Umbilical cord (tissue), 2 donors: Measurements from ENCODE around the gene MAPK11. TPM values are rescaled to one million over a fixed set of nuclear protein-coding genes. Genes with fewer than 3 reads are reported as not detected.

Experiments used
- DNase-seq: peaks from one replicate; pipeline ENCODE4 v3.0.0-alpha.2; 2015; ENCODE audit warnings: low spot score
- total RNA-seq: library from RNA; depleted of rRNA; stranded (reverse); fragments of >200 nt; gene quantifications from one replicate; pipeline ENCODE4 v1.2.3, GENCODE V29; 2014; ENCODE audit warnings: low replicate concordance; ENCODE audit not compliant: insufficient read depth

The MAPK11 gene
- total RNA-seq, 1 donor from 2014 or later = 4.3 TPM

- no peak for DNase-seq
These were observed 26.7 kb upstream of the MAPK11 start for GRCh38 chr22:50296658-50297490.

DNA sequence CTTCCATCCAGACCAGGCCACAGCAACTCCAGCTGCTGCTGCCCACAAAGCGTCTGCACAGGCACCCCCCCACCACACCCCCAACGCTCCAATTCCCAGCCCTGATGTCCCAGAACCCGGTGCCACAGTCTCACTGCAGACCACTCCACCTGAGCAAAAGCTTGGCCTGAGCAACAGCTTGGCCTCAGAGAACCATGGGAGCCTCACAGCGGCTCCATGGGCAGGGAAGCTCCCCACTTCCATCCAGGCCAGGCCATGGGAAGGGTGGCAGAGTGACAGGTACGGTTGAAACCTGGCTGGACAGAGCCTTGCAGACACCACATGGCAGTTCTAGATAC lies 24.1 kb upstream of the MAPK11 start:
- DNase-seq = no peak

GRCh38 chr22:50293441-50294318 lies 23.5 kb upstream of the MAPK11 start:
- peak; percentile 82 for DNase-seq

DNA sequence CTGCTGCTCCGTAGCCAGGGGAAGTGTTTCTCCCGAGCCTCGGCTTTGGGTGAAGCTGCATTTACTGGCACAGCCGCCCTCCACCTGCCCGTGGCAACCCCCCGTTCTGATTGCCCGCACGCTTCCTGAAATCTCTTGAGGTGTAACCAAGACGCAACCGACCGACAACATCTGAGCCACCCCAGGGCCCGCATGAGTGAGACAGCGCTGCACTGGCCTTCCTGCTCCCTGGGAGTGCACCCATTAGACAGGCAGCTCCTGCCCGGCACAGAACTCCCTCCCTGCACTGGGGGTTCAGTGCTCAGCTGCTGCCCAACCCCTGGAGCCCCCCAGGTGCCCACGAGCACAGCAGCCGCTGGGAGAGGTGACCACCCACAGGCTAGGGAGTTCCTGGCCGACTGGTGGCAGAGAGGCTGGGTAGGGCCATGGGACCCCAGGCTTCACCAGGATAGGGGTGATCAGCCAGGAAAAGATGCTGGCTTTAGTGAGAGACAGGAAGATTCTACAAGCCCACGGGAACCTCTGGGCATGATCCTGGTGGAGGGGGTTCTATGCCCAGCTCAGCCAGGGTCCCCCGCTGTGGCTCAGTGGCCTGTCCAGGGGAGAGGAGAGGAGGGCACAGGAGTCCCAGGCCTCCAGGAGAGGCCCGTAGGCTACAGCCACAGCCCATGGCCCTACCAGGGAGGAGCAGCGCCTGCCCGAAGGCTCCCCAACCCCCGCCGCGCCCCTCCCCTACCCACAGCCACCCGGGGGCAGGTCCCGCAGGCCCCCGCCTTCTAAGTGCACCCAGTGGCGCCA lies 22.7 kb upstream of the MAPK11 start:
- DNase-seq = no peak

DNA sequence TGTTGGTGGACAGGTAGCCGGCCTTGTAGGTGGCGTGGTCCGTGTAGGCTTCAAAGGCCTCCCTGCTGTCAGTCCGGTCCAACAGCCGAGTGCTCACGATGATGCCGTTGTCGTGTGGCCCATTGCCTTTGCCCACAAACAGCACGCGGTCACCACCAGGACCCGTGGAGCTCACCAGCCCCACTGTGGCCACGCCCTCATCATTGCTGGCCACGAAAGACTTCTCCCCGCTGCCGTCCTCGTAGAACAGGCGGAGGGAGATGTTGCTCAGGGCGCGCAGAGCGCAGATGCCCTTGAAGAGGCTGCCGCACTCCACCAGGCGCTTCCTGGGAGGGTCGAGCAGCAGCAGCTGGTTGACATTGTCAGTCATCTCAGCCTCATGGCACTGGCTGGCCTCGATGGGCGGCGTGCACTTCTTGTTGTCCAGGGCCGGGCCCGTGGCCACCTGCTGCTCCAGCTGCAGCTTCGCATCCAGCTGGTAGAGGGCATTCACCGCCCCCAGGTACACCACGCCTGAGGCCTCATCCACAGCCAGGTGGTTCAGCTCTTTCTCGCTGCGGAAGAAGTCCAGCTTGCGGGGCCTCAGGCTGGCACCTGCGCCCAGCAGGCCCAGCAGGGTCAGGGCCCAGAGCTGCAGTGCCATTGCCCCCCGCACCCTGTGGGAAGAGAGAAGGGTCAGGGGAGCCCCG lies 19.9 kb upstream of the MAPK11 start:
- no peak for DNase-seq

DNA sequence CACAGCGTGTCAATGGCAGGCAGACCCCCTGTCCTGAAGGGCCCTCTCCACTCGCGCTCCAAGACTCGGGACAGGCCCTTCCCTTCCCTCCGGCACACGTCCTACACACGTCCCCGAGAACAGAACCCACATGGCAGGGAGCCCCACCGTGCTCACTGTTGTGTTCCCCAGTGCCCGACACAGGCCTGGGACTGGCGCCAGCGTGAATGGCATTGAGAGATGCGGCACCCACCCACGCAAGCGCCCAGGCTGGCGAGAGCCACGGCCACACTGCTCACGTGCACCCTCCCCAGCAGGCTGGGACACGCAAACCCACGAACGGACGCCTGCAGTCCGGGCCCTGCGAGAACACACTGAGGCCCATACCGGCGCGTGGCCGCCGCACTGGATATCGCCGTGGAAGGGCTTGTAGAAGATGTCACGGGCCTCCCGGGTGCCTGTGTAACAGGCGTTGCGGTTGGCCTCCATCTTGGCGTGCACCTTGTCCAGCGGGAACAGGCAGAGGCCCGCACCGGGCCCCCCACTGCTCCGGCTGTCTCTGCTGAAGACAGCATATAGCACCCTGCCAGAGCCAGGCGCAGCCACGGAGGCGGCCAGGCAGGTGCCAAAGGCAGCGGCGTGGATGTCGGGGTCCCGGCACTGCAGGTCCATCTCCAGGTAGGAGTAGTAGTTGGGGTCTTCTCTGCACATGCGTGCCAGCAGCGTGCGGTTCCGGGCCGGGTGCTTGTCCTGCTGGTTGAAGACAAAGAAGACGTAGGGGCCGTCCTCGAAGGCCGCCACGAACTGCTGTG lies 19.2 kb upstream of the MAPK11 start:
- no peak for DNase-seq

GRCh38 chr22:50287731-50288130 lies 17.6 kb upstream of the MAPK11 start:
- no peak for DNase-seq

GRCh38 chr22:50286701-50287318 lies 16.6 kb upstream of the MAPK11 start:
- DNase-seq = no peak

- DNase-seq = no peak
These were observed 16.1 kb upstream of the MAPK11 start for GRCh38 chr22:50286275-50286674.

- DNase-seq = no peak
These were observed 15.5 kb upstream of the MAPK11 start for GRCh38 chr22:50285568-50286229.

- no peak for DNase-seq
These were observed 14.3 kb upstream of the MAPK11 start for GRCh38 chr22:50284479-50284878.

DNA sequence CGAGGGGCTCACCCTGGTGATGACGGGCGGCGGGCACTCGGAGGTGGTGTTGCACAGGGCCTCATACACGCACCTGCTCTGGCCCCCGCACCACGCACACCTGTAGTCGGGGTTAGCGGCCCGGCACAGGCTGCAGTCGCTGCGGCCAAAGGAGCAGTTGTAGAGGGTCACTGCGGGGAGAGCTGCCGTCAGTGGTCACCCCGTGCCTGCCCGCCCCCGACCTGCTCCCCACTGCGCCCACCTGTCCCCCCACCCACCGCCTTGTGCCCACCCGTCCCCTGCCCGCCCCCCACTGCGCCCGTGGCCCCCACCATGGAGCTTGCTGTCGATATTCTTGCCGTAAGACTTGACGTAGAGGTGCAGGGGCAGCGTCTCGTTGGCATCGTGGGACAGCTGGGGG lies 13.6 kb upstream of the MAPK11 start:
- DNase-seq = no peak

- DNase-seq = peak; percentile 74
These were observed 12.4 kb upstream of the MAPK11 start for GRCh38 chr22:50282361-50283155.

GRCh38 chr22:50281957-50282356 lies 11.8 kb upstream of the MAPK11 start:
- no peak for DNase-seq

DNA sequence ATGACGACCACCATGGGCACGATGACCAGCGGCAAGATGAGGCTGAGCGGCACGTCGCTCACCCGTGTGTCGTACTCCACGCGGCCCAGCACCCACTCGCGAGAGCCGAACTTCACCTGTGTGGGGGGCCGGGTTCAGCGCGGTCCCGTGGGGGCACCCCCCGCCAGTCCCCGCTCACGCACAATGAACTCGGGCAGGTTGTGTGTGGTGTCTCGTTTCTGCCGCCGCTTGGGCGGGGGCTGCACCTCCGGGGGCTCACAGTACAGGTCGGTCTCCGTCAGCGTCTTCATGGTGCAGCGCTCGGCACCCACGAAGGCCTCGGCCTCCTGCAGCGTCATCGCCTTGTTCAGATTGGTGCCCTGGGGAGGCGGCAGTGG lies 11.2 kb upstream of the MAPK11 start:
- DNase-seq = no peak

GRCh38 chr22:50280708-50281383 lies 10.7 kb upstream of the MAPK11 start:
- no peak for DNase-seq

GRCh38 chr22:50280022-50280707 lies 10.0 kb upstream of the MAPK11 start:
- DNase-seq = no peak
